Mesenteric fat pad (tissue), 1 donor: Measurements from ENCODE around the gene EIF4EBP3. TPM values are rescaled to one million over a fixed set of nuclear protein-coding genes. Genes with fewer than 3 reads are reported as not detected.
A peak's percentile ranks its signal among the peaks of the same experiment; 100 is the strongest.

ENCODE experiments used
- DNase-seq: peaks from one replicate; pipeline ENCODE4 v3.0.0-alpha.2; 2020; ENCODE audit warnings: low spot score
- long read RNA-seq: library from polyadenylated mRNA; unstranded; transcript quantifications from one replicate; pipeline ENCODE4 v2.0.0, GENCODE V29; 2020
- total RNA-seq: library from RNA; stranded (reverse); fragmentation: NEBNext Ultra II Directional; extraction: Animal tissue kit (Norgen Biotek cat#: 25700); gene quantifications from one replicate; pipeline ENCODE4 v1.2.1, GENCODE V29; 2021
- donor health status: DM: yes; HTN: yes; CAD: no.

Gene EIF4EBP3
- 22.5 TPM for total RNA-seq
- long read RNA-seq, partial matches to known transcripts: 0 of 4 reads
- long read RNA-seq, other reads (novel, unspliced or antisense): 0 of 4 reads

- peak; percentile 99 for DNase-seq
Measured at GRCh38 chr5:140547508-140548299, at the start of gene EIF4EBP3. TSS of gene EIF4EBP3 (plus strand) at chr5:140547662. CDS start at chr5:140547738, 76 bp downstream.

DNA sequence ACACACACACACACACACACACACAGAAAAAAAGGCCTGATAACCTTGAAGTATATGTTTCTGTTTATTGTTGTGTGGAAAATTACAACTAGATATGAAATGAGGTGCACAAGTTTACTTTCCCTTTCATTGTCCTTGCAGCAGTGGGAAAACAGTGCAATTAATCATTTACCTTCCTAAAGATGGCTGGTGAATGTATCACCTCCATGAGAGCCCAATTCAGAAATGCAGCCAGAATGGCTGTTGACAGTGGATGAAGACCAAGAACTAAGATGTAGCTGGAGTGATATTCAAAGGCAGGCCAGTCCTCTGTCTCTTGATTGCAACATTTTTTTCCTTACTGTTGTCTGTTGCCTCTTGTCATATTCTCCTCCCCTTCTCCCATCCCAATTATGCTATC is 49.6 kb upstream of the EIF4EBP3 start:
- DNase-seq: no peak

GRCh38 chr5:140498591-140498990 is 48.9 kb upstream of the EIF4EBP3 start:
- no peak for DNase-seq

DNA sequence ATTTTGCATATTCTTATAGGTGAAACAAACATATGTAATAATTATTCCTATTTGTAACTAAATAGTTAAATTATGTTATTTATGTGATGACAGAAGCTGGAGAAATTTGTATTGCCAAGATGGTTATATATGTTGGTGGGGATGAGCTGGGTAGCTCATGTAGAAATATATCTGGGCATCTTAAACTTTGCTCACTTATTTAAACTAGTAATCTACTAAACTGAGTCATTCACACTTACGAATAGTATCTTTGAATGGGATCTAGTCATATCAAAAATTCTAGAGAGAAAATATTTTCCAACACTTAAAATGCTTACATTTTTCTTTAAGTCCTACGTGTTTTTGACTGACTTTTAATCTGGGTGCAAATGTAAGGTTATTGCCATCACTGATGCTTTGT is 44.6 kb upstream of the EIF4EBP3 start:
- DNase-seq: no peak

DNA sequence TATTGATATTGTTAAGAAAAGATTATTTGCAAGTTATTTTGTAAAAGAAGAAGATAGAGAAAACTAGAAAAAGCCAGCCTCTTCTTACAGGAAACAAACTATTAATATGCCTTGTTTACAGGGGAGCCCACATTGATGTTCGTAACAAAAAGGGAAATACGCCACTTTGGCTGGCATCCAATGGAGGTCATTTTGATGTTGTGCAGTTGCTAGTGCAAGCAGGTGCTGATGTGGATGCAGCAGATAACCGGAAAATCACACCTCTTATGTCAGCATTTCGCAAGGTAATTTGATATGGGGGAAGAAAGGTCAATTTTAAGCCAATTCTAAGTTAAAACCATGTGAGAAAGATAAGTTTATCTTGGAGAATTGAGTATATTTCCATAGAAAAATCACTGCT is 37.6 kb upstream of the EIF4EBP3 start:
- DNase-seq: no peak

GRCh38 chr5:140513124-140513523 is 34.3 kb upstream of the EIF4EBP3 start:
- no peak for DNase-seq

GRCh38 chr5:140524003-140524402 is 23.5 kb upstream of the EIF4EBP3 start:
- no peak for DNase-seq

- DNase-seq: no peak
Measured at GRCh38 chr5:140540227-140540626, 7.2 kb upstream of the EIF4EBP3 start.

DNA sequence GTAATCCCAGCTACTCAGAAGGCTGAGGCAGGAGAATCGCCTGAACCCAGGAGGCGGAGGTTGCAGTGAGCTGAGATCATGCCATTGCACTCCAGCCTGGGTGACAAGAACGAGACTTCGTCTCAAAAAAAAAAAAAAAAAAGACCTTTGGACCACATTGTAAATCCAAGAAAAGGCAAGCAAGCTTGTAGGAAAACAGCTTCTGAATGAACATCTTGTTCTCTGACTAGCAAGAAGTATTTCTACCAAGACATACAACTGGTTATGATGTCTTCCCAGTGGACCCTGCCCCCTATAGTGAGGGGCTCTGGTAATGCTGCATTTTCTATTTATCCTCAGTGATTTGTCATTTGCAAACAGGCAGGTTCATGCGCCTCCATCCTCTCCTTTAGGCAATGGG is 4.5 kb upstream of the EIF4EBP3 start:
- DNase-seq: no peak

- DNase-seq: no peak
Measured at GRCh38 chr5:140544986-140545385, 2.5 kb upstream of the EIF4EBP3 start.

GRCh38 chr5:140545606-140546005 is 1.9 kb upstream of the EIF4EBP3 start:
- DNase-seq: no peak

- DNase-seq: no peak
Measured at GRCh38 chr5:140546851-140547507, 483 bp upstream of the EIF4EBP3 start.

- DNase-seq: no peak
Measured at GRCh38 chr5:140548300-140548688, 832 bp downstream of the EIF4EBP3 start.

DNA sequence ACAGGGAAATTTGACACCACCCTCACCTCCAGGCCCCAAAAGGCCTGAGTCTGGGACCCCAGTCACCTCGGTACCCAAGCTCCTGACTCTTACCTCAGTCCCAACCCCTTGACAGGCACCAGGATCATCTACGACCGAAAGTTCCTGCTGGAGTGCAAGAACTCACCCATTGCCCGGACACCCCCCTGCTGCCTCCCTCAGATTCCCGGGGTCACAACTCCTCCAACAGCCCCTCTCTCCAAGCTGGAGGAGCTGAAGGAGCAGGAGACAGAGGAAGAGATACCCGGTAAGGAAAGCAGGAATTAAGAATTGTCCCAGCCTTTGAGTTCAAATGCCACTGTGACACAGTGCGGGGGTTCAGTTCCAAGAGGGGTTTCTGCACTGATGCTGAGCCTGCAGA is 1.3 kb downstream of the EIF4EBP3 start:
- no peak for DNase-seq

DNA sequence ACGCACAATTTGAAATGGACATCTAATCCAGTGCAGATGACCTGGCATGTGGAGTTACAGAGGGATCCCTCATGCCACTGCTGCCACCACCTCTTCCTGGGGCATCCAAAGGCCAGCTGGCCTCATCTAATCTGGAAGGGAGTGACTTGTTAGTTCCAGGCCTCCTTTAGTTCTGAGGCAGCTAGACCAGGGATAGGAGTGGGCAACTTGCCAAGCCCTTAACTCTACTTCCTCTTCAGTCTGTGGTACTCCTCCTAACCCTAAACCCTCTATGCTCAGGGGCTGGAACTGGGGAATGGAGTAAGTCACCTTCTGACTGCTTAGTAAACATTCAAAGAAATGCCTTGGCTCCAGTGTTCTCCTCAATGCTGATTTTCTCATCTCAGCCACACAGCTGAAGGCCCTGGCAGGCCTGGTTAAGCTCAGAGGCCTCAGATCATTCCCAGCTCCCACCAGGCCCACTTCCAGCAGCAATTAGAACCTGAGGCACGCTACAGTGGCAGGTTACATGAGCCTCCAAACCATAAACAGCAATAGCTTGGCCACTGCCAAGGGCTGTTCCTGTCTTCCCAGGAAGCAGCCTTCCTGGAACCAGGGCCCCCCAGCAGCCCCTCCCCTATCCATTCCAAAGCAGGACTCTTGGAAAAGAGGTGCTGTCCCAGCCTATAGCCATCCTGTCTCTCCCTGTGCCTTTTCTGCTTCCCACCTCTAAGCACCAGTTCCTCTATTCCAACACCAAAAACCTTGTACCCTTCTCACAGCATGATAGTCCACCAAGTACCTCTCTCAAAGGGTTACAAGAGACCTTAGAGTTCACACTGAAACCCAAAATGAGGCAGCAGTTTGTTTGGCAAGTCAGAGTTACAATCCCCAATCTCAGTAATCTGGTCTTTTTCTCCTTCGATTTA is 2.0 kb downstream of the EIF4EBP3 start:
- no peak for DNase-seq

DNA sequence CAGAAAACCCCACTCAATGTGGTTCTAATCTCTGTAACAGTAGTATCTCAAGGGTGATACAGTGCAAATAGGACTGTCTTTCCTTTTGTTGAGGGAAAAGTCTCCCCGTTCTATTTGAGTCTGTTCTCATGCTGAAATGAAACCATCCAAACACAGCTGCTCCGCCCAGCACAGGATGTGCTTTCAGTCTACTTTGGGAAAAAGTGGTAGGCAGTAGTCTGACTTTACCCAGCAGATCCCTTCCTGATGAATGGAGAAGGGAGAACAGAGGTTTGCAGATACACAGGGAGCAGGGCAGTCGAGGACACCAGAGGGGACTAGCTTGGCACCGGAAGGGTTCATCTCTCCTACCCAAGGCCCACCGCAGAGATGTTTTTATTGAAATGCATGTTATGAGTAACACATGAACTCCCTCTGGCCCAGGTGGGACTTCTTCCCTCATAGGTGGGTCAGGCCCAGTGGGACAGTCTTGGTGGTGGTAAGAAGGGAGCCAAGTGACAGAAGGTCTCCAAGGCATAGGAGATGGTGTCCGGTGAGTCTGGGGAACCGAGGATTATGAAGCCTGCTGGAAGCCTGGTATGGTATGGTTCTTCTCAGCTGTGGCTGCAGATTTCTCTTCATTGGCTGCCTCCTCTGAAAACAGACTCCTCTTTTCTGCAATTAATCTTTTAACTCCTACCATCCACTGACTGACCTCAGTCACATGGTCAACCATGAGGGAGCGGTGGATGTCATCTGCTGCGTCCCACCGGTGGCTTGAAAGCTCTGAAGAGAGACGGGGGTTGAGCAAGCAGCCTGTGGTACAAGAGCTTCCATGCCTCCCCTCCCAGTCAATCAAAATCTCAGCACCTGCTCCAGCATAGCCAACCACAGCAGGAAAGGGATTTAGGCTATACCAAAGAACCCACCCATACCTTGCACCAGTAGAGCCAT is 3.0 kb downstream of the EIF4EBP3 start:
- DNase-seq: no peak

DNA sequence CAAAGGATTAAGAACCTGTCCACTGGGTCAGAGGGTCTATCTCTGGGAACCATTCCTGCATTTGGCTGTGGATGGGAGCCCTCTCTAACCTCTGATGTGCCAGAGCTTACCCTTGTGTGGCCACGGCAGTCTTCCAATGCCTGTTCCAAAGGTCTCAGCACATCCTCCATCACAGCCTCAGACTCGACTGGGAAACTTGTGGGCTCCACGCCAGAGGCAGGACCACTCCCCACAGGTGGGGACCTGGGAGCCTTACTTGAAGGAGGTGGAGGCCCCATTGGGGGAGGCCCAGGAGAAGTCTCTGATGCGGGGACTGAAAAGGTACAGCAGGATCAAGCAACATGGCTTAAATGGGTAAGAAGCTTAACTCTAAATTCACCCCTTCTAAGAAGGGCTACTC is 4.4 kb downstream of the EIF4EBP3 start:
- no peak for DNase-seq

DNA sequence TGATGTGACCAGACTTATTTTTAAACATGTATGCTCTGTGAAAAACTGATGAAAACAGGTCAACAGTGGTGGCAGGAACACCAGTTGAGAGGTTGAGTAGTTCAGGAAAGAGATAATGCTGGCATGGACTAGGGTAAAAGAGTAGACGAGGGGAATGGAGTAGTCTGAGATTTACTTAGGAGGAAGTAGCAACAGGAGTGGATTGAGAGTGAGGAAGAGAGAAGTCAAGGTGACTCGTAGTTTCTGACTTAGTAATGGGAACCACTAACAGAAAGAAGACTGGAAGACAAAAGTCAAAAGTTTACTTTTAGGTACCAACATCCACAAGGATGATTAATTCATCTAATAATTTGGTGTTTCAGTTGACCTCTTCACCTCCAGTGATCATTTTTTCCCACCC is 6.2 kb downstream of the EIF4EBP3 start:
- no peak for DNase-seq

DNA sequence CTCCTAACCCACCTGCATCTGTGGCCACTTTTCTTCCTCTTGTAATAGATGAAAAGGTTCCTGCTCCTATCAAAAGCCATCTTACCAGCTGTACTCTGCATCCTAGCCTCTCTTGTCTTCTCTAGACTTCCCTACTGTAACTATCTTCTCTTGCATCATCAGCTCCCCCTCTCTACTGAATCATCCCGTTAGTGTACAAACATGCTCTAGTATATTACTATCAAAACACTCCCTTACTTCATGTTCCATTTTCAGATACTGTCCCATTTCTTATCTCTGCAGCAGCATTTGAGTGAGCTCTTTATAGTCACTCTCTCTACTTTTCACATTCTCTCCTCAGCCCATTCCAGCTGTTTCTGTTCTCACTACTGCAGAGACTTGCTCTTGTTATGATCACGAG is 7.0 kb downstream of the EIF4EBP3 start:
- no peak for DNase-seq

GRCh38 chr5:140555747-140556312 is 8.4 kb downstream of the EIF4EBP3 start:
- DNase-seq: no peak
